Right renal pelvis (tissue), 4 donors: ENCODE data around the gene ZNF214. TPM values are rescaled to one million over a fixed set of nuclear protein-coding genes. Genes with fewer than 3 reads are reported as not detected.
A peak's percentile ranks its signal among the peaks of the same experiment; 100 is the strongest.

Source experiments
- DNase-seq, 4 donors: peaks; one replicate each; pipeline ENCODE4 v3.0.0-alpha.2; 2013; ENCODE audit warnings: low read depth in 4 of 4, low spot score in 3 of 4, missing footprints in 1 of 4
- polyA plus RNA-seq, 4 donors: library from polyadenylated mRNA; unstranded; fragments of 120-200 nt; gene quantifications; one replicate each; pipeline ENCODE4 v1.2.1, GENCODE V29; 2013; ENCODE audit not compliant: insufficient read length in 4 of 4

The ZNF214 gene
- 10 to 100 TPM; 10.9 to 13.2 (median 12.8) TPM for polyA plus RNA-seq

GRCh38 chr11:7020183-7020917, at the start of gene ZNF214, which contains the start of gene NLRP14:
Gene ZNF214 (minus strand): TSS chr11:7020346. CDS start chr11:7002835, 17,511 bp downstream.
Gene NLRP14 (plus strand): TSS chr11:7020479. CDS start chr11:7038587, 18,108 bp downstream.
- DNase-seq = peak; percentile 92 to 96 (median 94)

GRCh38 chr11:7062534-7062933, 42.4 kb upstream of the ZNF214 start:
- no peak for DNase-seq

GRCh38 chr11:7060868-7061267, 40.7 kb upstream of the ZNF214 start:
- no peak for DNase-seq

- DNase-seq = no peak
Observed at GRCh38 chr11:7057641-7058040, 37.5 kb upstream of the ZNF214 start.

DNA sequence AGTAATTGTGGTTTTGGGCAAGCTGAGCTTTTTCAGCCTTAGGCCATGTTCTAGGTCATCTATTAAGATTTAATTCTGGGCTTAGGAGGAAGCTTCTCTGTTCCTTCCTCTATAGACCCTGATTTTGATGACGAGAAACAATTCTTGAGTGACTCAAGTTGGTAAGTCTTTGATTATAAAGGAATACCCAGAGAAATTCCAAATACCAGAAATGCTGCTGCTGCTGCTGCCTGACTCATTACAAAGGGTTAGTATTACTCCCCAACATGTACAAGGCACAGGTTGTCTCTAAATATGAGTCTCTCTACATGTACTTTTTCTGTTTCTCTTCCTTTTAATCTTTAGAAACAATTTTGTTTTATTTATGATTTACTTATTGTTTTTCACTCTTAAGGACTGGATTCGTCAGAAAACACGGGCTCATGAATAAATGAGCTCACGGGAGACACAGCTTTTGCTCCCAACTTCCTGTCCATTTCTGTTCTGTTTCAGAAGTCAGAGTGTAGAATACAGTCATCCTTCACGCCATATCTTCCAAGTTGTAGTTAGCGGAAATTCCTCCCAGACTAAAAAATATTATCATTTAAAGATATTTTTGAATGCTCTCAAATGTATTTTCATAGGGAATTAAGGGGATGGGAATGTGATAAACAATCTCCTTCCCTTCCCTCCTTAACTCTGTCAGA, 36.8 kb upstream of the ZNF214 start:
- no peak for DNase-seq

- DNase-seq = no peak
Observed at GRCh38 chr11:7050191-7050590, 30.0 kb upstream of the ZNF214 start.

DNA sequence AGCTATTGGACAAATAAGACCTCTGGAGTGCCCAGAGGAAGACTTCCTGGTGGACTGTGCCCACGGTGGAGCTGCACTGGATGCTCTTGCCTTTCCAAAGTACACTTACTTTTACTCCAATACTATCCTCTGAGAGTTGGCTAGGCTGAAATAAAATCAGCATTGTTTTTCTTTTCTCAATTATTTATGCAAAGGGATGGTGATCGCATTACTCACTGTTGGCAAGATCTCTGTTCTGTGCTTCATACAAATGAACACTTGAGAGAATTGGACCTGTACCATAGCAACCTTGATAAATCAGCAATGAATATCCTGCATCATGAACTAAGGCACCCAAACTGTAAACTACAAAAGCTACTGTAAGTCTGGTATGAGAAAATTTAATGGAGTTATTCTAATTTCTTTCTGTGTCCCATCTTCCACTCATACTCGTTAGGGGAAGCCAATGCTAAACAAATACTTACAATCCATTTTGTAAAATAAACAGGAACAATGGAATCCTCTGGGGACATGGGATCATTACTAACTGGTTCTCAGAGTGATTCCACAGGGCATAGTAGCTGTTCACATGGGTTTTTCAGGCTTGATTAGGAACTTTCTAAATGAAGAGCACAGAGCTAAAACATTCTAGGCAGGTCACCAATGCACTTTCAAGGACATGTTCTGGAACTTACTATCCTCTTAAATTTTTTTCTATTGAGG, 26.5 kb upstream of the ZNF214 start:
- no peak for DNase-seq

GRCh38 chr11:7034019-7034418, 13.9 kb upstream of the ZNF214 start:
- DNase-seq = no peak

GRCh38 chr11:7032692-7033091, 12.5 kb upstream of the ZNF214 start:
- peak in 2 of 4 donors; percentile 18 to 20 for DNase-seq

DNA sequence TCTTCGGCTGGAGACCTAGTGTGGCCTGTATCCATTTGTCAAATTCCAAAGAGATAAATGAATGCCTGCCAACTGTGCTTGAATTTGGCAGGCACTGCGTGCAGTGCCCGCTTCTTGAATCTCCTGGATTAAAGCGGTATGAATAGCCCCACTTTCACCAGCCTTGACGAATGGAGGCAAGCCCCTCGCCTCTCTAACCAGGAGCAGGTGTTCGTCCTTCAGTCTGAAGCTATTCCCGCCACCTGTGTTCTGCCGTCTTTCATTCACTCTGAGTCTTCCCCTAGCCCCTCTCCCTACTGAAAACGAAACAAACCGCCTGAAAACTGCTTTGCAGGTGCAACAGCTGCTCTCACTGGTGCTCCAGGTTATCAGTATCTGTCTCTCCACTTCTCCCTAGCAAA, 11.3 kb upstream of the ZNF214 start:
- no peak for DNase-seq

GRCh38 chr11:7030836-7031235, 10.7 kb upstream of the ZNF214 start:
- DNase-seq = no peak

DNA sequence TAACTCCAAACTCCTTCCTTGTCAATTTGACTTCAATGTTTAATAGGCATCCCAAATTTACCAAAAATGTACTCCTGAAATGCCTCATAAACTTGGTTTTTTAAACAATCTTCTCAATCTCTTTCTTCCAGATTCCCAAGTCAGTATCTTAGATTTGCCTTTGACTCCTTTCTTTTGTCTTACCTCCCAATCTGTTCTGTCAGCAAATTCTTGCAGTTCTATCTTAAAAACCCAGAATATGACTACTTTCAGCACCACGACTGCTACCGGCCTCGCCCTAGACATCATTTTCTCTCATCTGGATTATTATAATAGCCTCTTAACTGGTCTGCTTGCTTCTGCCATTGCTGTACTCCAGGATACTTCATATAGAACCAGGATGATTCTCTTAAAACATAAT, 8.0 kb upstream of the ZNF214 start:
- no peak for DNase-seq

GRCh38 chr11:7021318-7021717, 1.2 kb upstream of the ZNF214 start:
- no peak for DNase-seq

GRCh38 chr11:7019500-7020182, 505 bp downstream of the ZNF214 start:
- DNase-seq = peak in 3 of 4 donors; percentile 3 to 29 (median 13)

- DNase-seq = no peak
Observed at GRCh38 chr11:7016011-7016410, 4.1 kb downstream of the ZNF214 start.

GRCh38 chr11:7014118-7014517, 6.0 kb downstream of the ZNF214 start:
- no peak for DNase-seq

- DNase-seq = no peak
Observed at GRCh38 chr11:7004482-7004881, 15.7 kb downstream of the ZNF214 start.

DNA sequence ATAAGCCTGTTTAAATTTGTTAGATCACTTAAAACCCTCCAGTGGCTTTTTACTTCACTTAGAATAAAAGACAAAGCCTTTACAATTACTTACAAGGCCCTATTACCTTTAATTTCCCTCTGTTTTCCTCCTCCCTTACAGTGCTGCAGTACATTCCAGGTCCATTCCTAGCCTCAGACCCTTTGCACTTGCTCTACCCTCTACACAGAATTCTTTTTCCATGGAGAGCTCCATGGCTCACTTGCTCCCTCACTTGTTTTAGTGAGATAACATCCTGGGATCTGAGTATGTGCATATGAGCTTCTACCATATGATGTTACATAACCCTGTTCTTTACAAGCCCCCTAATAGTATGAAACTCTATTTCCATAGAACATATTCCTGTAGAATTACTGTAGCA, 24.4 kb downstream of the ZNF214 start:
- DNase-seq = no peak

DNA sequence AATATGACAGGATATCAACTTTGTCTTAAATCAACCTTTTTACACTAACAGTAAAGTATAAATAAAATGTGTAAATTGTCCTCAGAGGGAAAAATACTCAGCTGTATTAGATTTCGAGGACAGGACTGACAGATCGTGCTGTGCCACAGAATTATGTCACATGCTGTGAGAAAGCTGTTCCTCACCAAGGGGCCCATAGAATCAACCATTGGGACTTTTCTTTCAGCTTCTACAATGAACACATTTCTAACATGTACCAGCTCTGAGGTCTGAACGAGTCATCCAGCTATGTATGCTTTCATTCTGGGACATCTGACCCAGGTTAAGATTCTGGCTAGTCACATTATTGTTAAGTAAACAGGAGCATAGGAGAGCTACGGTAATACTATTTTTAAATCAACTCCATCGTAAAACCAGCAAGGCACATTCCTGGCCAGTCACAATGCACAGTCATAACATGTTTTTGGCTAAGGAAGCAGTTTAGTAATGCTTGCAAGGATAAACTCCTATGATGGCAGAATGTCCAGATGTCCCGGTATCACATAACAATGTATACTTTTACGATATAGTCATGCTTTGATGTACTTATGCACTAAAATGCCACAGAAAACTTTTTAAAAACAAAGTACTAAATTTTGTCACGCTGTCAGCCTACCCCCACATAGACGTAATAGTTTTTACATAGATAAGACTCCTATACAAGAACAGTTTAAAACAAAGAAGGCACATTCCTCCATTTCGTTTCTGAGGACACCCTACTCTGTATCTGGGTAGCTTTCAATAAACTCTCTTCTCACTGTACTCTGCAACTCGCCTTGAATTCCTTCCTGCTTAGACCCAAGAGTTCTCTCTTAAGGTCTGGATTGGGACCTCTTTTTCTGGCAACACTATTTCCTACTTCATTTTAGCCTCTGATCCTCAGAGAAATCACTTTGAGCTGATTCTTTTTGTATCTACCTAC, 27.4 kb downstream of the ZNF214 start:
- no peak for DNase-seq

DNA sequence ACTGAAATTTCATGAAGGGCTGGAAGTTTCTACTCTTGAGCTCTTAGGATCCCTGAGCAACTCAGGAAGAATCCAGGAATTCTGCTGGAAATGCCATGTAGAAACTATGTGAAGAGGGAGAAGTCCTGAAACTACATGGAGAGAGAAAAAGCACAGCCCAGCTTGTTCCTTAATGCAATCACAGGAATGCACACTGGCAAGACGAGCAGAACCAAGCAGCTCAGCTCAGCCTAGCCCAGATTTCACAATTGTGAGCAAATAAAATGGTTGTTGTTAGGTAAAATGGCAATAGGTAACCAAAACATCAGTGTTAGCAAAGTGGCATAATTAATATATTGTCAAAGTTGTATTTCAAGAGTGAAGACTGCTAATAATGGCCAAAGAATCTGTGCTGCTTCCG, 28.1 kb downstream of the ZNF214 start:
- no peak for DNase-seq
